GM21737 (cell line): Measurements from ENCODE around the gene NT5DC4.
A peak's percentile ranks its signal among the peaks of the same experiment; 100 is the strongest.

Experiments used
- ATAC-seq: cut with Tn5 transposase; IDR thresholded peaks from one replicate; pipeline ENCODE4 v1.9.1; 2021; ENCODE audit warnings: mild to moderate bottlenecking, moderate library complexity; ENCODE audit not compliant: unreplicated experiment

Gene NT5DC4

GRCh38 chr2:112782234-112782799, 61.5 kb downstream of the NT5DC4 start:
- peak; percentile 73 for ATAC-seq

DNA sequence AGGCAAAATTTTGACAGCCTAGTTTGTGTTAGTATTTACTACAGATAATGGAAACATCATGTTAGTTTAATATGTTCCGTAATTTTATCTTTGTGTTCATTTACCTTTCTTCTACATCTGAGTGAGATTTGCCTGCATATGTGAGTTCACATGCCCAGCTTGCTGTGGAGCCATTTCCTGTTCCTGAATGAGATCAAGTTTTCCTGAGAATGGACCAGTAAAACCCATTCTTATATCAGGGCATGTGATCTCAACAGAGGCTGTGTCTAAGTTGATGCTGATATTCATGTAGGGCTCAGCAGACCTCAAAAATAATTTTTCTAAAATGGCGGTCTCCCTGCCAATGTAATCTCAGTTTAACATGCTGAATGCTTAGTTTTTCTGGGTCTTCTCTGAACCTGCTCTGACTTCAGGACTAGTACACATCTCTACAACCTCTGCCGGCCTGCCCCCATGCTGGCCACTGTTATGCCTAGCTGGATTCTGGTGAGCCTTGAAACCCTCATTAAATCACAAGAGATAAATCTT, 62.4 kb downstream of the NT5DC4 start:
- ATAC-seq = no peak

- ATAC-seq = no peak
Measured at GRCh38 chr2:112784199-112785189, 63.7 kb downstream of the NT5DC4 start, which contains the start of gene IL1A. Gene IL1A (minus strand): TSS chr2:112784493. CDS start chr2:112783770, 723 bp downstream.

- no peak for ATAC-seq
Measured at GRCh38 chr2:112787294-112787693, 66.5 kb downstream of the NT5DC4 start.

GRCh38 chr2:112787729-112788393, 67.0 kb downstream of the NT5DC4 start:
- no peak for ATAC-seq

DNA sequence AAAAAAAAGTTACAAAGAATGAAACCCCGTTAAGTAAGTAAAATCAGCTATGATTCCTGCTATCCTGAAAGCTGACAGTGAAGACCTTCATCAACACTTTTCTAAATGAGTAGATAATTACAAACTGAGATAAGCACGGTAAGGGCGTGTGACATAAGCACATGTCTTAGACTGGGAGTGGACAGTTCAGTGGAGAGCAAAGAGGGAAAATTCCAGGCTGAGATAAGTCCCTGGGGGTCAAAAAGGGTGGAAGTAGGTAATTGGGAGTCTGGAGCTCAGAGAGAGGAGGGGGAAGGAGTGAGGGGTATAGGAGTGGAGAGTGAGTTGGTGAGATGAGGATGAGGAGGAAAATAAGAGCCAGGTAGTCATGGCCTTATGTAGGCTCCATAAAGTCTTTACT, 67.8 kb downstream of the NT5DC4 start:
- ATAC-seq = no peak
